NCI-H2171 treated with DMSO at 0.1 percent for 48 hours (cell line): Measurements from ENCODE around the gene NUDCD3.

Experiments used
- DNase-seq: peaks from one replicate; lab custom pipeline; 2025; lab: John Stamatoyannopoulos, UW

The NUDCD3 gene

DNA sequence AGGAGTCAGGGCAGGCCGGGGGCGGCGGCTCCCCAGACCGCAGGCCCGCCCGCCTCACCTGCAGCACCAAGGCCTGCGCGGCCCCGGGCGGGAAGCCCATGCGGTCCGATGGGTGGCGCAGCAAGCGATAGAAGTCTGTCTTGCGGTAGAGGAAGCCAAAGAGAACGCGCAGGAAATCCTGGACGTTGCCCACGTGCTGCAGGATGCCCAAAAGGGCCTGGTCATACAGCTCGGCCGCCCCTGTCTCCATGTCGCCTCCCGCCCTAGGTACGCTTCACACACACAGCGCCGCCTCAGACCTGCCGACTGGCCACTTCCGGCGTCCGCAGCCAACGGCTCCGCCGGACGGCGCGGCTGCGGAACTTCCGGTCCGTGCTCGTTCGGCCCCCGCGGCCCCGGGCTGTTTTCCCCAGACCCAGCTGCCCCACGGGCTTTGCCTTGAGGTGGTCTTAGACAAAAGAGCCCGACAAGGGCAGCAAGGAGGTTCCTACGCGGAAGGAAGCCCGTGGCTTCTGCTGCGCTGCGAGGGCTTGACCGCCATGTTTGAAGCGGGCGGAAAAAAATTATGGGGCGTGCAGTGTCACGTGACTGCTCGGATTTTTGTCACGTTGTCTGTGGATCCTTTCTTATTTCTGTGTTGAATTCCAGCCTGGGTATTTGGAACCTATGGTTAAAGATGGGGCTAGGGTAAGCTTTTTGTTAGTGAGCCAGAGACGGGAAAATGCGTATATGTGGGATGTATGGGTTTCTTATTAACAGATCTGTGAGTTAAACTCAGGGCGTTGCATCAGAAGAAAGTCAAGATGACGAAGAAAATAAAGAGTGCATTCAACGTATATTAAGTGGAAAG lies at the start of gene NUDCD3:
Gene NUDCD3, minus strand, starts transcription at position 308 of the 850 bp plus-strand sequence. Its CDS starts 58 bp downstream, at position 250.
- DNase-seq: peak; percentile 91

DNA sequence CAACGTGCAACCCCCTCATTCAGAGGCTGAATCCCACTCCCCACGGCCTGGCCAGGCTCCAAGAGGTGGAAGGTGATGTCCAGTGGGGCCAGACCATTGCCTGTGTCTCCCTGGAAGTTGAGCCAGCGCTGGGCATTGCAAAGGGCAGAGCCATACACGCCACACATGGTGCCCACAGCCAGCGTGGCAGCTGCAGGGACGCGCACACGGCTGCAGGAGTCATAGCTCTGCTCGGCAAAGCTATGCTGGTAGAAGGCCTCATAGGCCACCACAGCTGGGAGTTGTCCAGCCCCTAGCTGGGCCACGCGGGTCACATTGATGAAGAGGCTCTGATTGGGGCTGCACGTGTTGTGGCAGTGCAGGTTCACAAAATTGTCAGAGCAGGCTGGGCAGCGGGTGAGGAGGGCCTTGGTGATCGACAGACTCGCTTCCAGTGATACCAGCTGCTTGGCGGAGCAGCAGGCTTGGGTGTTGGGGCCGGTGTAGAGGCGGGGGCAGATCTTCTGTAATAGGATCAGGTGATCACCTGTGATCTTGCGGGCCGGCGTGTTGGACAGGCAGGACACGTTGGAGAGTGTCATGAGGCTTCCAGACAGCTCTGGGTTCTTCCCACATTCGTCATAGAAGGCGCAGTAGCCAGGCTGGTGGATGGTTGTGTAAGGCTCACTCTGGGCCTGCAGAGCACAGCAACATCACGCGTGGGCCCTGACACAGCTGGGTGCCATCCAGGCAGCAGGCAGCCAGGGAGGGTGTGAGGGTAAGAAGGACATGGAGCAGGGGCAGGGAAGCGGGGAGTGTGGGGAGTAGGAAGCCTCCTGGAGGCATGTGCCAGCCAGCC lies 49.4 kb upstream of the NUDCD3 start:
- no peak for DNase-seq

DNA sequence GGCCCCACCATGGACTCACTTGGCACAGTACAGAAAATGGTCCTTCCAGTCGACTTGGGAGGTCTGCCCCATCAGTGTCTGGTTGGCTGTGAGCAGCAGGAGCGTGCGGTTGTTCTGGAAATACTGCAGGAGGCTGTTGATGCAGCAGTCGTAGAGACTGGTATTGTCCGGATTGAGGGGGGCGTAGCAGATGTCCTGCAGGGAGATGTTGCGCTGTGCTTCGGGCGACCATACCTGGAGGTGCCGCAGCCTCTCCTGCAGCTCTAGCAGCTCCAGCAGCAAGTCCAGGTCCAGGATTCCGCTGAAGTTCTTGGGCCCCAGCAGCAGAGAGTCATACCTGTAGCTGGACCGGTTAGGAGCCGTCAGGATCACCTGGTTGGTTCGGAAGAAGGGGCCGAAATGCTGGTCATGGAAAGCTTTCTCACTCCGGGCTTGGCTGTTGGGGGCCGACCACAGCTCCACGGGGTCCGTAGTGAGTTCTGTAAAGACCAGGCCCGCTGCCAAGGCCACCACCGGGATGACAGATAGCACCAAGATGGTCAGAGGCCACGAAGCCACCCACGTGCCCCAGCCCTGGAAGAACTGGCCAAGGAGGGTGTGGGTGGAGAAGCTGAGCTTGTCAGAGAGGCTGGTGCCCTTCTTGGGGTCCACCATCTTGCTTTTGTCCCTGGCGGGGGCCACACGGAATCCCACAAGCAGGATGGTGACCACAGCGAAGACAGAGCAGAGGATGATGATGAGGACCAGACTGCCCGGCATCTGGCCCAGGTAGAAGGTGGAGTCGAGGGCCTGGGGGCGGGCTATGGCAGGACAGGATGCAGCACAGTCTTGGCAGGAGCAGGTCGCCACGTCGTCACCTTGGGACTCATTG lies 48.6 kb upstream of the NUDCD3 start:
- DNase-seq: no peak

DNA sequence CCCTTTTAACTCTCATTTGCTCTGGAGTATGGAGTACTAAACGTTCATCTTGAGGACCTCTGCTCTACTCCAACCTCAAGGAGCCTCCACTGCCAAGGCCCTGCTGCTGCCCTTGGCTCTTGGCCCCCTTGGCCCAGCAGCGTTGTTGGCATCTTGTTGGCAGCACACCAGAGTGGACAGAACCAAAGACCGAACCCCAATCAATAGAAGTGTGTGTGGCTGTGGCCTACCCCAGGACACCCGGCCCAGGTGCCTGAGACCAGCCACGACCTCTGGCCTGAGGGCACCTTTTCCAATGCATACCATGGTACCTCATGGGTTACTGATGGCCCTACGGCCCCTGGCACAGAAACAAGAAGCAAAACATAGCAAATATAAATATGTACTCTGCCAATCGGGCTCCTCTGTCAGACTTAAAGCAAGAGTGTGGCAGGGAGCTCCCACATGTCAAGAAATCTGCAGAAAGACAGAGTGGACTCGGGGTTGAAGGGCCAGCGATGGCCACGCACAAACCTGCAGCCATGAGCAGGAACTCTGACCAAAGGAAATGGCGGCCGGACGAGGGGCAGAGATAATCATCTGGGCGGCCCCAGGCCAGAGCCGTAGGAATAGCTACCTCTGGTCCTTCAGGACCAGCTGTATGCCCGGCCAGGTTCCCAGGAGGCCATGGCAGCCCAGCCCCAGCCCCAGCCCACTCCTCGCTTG lies 47.8 kb upstream of the NUDCD3 start:
- no peak for DNase-seq

DNA sequence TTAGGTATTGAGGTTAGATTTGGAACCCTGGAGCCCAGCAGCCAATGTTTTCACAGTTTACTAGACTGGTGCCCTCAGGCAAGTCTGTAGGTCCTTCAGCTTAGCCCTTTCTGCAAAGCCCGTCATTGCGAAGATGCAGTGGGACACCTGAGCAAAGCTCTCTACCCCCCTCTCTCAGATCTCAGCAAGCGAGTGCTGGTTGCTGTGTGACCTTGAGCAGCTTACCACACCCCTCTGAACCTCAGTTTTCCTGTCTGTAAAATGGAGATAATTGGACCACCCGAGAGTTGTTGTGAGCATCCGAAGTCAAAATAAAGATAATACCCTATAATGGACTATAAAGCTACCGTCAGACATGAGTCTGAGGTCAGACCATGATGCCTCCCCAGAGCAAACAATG lies 47.0 kb upstream of the NUDCD3 start:
- DNase-seq: no peak

DNA sequence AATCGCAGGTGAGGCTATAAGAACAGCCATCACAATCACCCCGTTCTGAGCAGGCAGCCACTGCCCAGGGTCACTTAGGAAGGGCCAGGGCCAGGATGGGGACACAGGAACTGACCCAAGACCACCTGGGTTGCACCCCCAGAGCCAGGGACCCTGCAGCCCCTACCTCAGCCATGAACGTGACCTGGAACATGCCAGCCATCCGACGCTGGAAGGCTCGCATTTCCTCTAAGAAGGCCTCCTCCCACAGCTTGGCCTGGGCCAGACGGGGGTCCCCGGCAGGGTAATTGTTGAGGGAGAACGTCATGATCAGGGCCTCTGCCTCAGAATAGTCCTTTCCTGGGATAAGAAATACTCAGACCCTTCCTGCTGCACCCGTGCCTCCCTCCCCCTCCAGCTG lies 45.6 kb upstream of the NUDCD3 start:
- no peak for DNase-seq

DNA sequence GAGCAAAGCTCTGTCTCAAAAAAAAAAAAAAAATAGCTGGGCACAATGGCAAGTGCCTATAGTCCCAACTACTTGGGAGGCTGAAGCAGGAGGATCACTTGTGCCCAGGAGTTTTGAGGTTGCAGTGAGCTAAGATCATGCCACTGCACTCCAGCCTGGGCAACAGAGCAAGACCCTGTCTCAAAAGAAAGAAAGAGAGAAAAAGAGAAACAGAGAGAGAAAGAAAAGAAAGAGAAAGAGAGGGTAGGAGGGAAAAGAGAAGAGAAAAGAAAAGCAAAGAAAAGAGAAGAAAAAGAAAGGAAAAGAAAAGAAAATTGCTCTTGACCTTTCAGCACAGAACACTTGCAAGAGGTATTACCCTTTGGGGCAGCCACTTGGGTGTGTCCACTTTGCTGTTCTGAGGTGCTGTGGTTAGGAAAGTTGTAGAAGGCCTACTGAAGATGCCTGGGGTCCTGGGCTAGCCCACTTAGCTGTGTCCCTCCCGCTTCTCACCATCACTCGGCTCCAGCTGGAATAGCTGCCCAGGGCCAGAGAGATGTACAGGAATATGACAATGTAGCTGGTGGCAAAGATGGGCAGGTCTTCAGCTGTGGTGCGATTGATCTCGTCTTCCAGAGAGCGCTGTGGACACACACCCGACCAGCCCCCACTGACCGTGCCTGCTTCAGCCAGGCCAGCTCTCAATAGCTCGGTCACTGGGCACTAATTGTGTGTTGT lies 45.0 kb upstream of the NUDCD3 start:
- no peak for DNase-seq

DNA sequence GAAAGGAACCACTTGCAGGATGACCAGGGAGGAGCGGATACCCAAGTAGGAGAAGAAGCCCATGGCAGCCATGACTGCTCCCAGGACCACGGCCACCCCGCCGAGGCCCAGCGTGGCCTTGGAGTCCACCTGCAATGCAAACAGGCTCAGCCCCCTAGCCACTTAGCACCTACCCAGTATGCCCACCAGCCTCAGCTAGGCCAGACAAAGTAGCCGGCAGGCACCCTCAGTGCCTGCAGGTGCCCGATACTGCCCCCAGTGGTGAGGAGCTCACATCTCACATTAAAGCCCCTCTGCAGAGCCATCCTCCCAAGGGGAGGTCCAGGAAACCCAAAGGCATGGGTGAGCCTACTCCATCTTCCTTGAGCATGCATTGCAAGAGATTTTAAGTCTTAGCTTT lies 44.0 kb upstream of the NUDCD3 start:
- peak; percentile 19 for DNase-seq

DNA sequence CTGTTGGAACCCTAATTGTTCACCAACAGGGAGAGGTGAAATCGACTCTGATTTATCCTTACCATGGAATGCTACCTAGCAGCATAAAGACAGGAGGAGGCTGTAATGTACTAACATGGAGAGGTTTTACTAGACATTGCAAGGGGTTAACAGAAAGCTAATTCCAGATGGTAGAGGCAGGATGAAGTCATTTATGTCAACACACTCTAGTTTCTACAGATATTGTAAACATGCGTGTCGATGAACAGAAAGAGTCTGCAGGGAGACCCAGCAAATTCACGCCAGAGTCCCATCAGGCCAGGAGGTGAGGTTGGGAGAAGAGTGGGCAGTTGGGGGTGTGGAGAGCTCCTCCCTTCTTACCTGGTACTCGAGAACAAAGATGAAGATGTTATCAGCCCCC lies 43.6 kb upstream of the NUDCD3 start:
- DNase-seq: peak; percentile 60

DNA sequence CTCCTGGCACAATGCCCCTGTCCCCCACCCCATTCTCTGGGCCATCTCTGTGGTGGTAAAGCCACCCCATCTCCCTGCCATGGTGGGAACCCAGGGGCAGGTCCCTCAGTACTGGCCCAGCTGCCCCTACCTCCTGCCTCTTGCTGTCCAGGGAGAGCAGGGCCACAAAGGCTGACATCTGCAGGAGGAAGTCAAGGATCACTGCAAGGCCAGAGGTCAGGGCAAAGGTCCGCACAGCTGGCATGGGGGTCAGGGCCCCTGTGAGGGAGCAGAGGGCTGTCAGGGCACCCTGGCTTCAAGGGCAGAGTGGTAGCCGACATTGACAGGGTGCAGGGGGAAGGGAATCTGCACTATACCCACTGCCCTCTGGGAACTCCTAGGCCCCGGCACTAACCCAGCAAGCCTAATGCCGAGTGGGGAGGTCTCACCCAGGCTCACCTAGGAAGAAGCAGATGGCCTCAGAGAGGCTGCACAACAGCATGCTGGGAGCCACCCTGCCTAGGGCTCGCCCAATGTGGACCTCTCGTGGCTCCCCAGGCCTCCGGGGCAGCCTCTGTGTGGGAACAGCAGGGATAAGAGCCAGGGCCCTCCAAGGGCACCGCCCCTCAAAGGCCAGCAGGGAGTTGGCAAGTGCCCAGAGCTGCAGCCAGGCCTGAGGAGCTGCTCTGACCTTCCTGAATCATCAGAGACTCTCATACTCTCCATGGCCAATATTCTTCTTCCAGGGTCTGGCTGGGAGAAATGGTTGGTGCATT lies 43.0 kb upstream of the NUDCD3 start:
- no peak for DNase-seq

DNA sequence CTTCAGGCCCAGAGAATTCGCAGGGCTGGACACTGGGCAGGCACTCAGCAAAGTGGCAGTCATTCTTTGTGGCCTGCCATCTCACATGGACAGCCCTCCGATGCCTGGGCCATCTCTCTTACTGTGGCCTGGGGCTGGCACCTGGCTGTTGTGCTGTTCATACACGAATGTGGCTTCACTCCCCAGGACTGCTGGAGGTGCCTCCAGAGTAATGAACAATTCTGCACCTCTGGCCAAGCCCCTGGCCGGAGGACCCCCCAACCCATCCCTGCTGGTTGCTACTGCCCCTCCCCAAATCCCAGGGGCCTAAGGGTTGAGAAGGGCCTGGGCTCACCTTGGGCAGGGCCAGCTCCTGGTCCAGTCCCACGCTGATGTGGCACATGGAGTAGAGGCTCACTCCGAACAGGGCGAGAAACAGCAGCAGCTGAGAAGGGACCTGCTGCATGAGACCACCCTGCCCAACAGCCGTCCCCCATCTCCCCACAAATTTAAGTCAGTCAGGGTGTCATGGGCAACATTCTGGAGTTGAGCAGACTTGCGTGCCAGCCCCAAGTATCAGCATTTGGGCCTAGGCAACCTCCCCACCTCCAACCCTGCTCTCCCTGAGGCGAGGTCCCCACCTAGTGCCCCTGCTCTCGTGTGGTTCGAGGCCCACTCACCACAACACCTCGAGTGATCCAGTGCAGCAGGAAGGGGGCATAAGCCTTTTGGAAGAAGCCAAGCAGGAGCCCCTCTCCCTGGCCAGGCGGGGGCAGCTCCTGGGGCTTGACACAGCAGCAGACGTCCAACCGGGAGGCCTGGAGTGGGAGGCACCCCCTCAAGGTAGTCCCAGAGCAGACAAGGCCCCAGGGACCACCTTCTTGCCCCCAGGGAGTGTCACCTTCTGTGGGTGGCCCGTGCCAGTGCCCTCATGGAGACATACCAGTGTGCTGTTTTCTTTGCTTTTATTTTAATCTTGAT lies 41.2 kb upstream of the NUDCD3 start:
- no peak for DNase-seq

DNA sequence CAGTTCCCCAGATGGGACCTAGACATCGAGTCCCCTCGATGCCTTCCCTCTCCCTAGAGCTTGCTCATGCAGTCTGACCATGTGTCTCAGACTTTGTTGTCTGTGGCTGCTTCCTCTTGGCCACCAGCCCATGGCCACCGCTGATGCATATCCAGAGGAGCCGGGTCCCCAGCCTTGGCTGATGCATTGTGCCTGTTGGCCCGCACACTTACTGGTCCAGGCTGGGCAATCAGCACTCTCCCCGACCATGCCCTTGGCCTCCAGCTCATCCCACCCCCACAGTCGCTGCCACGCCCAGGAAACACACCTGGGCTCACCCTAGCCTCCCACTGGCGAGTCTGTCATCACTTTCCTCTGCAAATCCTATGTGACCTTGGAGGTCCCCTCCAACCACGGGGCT lies 40.5 kb upstream of the NUDCD3 start:
- no peak for DNase-seq

DNA sequence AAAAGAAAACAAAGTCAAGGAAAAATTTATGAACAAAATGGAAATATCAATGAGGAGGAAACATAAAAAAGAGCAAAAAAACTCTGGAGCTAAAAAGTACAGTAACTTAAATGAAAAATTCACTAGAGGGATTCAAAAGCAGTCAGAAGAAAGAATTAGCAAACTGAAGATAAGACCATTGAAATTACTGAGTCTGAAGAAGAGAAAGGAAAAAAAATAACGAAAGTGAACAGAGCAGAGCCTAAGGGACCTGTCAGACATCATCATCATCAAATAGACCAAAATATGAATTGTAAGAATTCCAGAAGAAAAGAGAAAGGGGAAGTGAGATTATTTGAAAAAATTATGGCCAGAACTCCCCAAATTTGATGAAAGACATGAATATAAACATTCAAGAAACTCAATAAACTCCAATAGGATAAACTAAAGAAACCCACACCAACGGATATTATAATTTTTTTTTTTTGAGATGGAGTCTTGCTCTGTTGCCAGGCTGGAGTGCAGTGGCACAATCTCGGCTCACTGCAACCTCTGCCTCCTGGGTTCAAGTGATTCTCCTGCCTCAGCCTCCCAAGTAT lies 34.4 kb upstream of the NUDCD3 start:
- no peak for DNase-seq

DNA sequence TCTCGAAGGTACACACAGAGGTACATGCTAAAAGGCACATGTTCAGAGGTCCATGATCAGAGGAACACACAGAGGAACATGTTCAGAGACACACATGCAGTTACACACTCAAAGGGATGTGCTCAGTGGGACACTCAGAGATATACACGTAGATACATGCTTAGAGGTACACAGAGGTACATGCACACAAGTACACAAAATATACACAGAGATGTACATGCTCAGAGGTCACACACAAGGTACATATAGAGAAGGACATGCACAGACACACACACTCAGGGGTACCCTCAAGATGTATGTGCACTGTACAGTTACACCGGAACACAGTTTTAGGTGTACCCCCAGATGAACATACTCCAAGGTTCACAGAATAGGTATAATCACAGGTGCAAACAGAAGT lies 31.9 kb upstream of the NUDCD3 start:
- no peak for DNase-seq

DNA sequence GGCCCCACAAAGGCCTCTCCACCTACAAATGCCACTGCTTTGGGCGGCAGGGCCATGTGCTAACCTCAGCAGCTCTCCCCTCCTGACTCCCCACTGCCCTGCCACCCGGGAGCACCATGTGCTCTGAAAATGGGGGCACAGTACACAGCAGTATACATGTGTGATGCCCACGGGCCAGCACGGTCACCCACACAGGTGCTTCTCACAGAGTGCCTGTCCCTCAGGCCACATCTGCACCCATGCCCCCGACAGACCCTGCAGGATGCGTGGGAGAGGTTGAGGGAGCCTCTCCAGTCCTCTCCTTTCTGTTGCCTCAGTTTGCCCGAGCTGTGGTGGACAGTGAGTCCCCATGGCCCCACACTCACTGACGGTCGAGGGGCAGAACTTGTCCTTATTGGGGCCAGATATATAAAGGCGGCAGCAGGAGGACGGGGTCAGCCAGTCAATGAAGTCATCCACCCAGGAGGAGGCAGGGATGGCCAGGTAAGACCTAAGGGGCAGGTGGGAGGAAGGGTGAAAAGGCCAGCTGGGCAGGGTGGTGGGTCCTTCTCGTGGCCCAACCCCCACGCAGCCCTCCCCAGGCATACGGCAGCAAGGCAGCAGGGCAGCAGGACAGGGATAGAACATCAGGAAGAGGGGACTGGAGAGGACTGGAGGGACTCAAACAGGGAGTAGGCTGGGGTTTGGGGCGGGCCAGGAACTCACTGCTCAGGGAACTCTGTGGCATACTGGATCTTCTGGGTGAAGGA lies 31.1 kb upstream of the NUDCD3 start:
- no peak for DNase-seq

DNA sequence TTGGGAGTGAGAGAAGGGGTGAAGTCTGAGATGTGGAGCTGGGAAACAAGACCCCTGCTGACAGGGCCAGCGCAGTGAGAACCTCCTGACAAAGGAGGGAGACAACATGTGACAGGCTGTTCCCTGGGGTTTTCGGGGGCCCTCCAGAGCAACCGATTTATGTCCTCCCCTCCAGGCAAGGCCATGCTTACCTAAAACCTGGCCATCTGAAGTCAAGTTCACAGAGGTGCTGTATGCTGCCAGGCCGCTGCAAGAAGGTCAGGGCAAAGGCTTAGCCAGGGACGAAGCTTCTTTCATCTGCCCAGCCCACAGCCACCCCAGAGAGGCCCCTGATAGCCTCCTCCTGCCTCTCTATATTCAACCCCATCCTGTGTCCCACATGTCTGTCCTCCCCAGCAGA lies 30.1 kb upstream of the NUDCD3 start:
- DNase-seq: no peak

DNA sequence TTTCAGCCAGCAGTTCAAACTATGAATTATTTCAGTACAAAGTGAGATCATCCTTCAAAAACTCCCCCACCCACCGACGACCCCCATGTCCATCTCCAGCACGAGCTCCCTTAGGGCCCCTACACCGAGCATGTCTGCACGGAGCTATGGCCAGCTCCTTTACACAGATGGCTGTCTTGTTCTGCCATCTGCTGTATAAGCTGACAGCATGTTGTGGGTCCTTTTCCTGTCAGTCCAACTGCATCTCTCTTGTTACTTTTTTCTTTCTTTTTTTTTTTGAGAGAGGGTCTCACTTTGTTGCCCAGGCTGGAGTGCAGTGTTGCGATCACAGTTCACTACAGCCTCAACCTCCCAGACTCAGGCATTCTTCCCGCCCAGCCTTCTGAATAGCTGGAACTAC lies 29.1 kb upstream of the NUDCD3 start:
- peak; percentile 40 for DNase-seq

DNA sequence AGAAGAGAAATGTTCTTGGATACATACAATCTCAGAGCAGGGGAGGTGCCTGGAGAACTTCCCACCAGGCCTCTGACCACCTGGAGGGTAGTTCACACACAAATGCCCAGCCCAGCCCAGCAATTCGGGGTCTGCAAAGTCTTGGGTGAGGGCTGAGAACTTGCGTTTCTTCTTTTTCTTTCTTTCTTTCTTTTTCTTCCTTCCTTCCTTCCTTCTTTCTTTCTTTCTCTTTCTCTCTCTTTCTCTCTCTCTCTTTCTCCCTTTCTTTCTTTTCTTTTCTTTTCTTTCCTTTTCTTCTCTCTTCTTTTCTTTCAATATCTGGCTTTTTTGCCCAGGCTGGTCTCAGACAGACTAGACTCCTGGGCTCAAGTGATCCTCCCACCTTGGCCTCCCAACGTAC lies 28.3 kb upstream of the NUDCD3 start:
- no peak for DNase-seq
